HEK293 (cell line): ENCODE results near the gene TBRG1.

Experiments
- CTCF ChIP-seq: fragments of 450-650 bp; formaldehyde crosslinking; IDR thresholded peaks from 2 replicates; pipeline ENCODE4 v1.5.1; 2016; ENCODE audit warnings: missing biosample characterization, missing genetic modification characterization
- ZNF133 ChIP-seq: fragments of 450-650 bp; formaldehyde crosslinking; IDR thresholded peaks from 2 replicates; pipeline ENCODE4 v1.5.1; 2016; ENCODE audit warnings: missing biosample characterization, missing genetic modification characterization
- ZNF768 ChIP-seq: fragments of 450-650 bp; formaldehyde crosslinking; IDR thresholded peaks from 2 replicates; pipeline ENCODE4 v1.5.1; 2018; ENCODE audit warnings: missing biosample characterization, mild to moderate bottlenecking, missing genetic modification characterization

GRCh38 chr11:124674571-124674970 lies 51.9 kb downstream of the TBRG1 start:
- TF ChIP-seq ZNF133 (tag by site-specific recombination) (no peak), ZNF768 (tag by site-specific recombination) (no peak), CTCF (tag by site-specific recombination) (no peak)
